ENCODE measurements around the gene ABL1. TPM values are rescaled to one million over a fixed set of nuclear protein-coding genes. Genes with fewer than 3 reads are reported as not detected.

ABL1 gene
- total RNA-seq, 1 experiment from 2014 or later = 78.6 TPM

- peaks cover 53% of the 10 kb centered on the region for H3K36me3 ChIP-seq (ENCODE audit: insufficient read depth, low read length, poor library complexity, severe bottlenecking)
- H3K27ac ChIP-seq (ENCODE audit: low read depth, low read length, poor library complexity, severe bottlenecking) = no peak overlapping the region
- H3K27me3 ChIP-seq (replicated peaks; ENCODE audit: insufficient read depth, low read depth, low read length, poor library complexity) = no peaks in the 10 kb centered on the region
- ChIA-PET CTCF (no interaction called here), POLR2A (ENCODE audit: low non-redundant PET) (no interaction called here)
- DNase-seq (ENCODE audit: low spot score) = no peak
- peaks cover 10% of the 10 kb centered on the region for H3K4me1 ChIP-seq (ENCODE audit: insufficient read depth, low read length, poor library complexity, severe bottlenecking)
- no peak overlapping the region for H3K4me3 ChIP-seq (ENCODE audit: low read depth, low read length, poor library complexity, severe bottlenecking)
- no TSS peak for BruUV-seq (replicated peaks)
- intact Hi-C loops (cut with micrococcal nuclease; ENCODE audit: unreplicated experiment) = no loop called here
- TF ChIP-seq EZH2 (IDR thresholded peaks at IDR 0.05; ENCODE audit: borderline replicate concordance, low read depth, low read length, poor library complexity, severe bottlenecking) (no peak), CTCF (conservative IDR thresholded peaks at IDR 0.05; ENCODE audit: low read depth, low read length) (no peak)
- no peaks in the 10 kb centered on the region for H3K9me3 ChIP-seq (ENCODE audit: low read depth, low read length, poor library complexity, severe bottlenecking)
These were observed 21.4 kb downstream of the ABL1 start for GRCh38 chr9:130856474-130856873.

- no peaks in the 10 kb centered on the region for H3K27me3 ChIP-seq (replicated peaks; ENCODE audit: insufficient read depth, low read depth, low read length, poor library complexity)
- CTCF ChIA-PET = no interaction called here
- H3K4me1 ChIP-seq (ENCODE audit: insufficient read depth, low read length, poor library complexity, severe bottlenecking) = peaks cover 10% of the 10 kb centered on the region
- peaks cover 66% of the 10 kb centered on the region for H3K36me3 ChIP-seq (ENCODE audit: insufficient read depth, low read length, poor library complexity, severe bottlenecking)
- no peaks in the 10 kb centered on the region for H3K9me3 ChIP-seq (ENCODE audit: low read depth, low read length, poor library complexity, severe bottlenecking)
- H3K4me3 ChIP-seq (ENCODE audit: low read depth, low read length, poor library complexity, severe bottlenecking) = no peak overlapping the region
- BruUV-seq (replicated peaks) = no TSS peak
- no peak for DNase-seq (ENCODE audit: low spot score)
- no peak for TF ChIP-seq CTCF (conservative IDR thresholded peaks at IDR 0.05; ENCODE audit: low read depth, low read length)
- TF ChIP-seq EZH2 (IDR thresholded peaks at IDR 0.05; ENCODE audit: borderline replicate concordance, low read depth, low read length, poor library complexity, severe bottlenecking) = no peak
- intact Hi-C loops (cut with micrococcal nuclease; ENCODE audit: unreplicated experiment) = no loop called here
- no peak overlapping the region for H3K27ac ChIP-seq (ENCODE audit: low read depth, low read length, poor library complexity, severe bottlenecking)
- POLR2A ChIA-PET (ENCODE audit: low non-redundant PET) = no interaction called here
These were observed 23.0 kb downstream of the ABL1 start for GRCh38 chr9:130857864-130858738.

DNA sequence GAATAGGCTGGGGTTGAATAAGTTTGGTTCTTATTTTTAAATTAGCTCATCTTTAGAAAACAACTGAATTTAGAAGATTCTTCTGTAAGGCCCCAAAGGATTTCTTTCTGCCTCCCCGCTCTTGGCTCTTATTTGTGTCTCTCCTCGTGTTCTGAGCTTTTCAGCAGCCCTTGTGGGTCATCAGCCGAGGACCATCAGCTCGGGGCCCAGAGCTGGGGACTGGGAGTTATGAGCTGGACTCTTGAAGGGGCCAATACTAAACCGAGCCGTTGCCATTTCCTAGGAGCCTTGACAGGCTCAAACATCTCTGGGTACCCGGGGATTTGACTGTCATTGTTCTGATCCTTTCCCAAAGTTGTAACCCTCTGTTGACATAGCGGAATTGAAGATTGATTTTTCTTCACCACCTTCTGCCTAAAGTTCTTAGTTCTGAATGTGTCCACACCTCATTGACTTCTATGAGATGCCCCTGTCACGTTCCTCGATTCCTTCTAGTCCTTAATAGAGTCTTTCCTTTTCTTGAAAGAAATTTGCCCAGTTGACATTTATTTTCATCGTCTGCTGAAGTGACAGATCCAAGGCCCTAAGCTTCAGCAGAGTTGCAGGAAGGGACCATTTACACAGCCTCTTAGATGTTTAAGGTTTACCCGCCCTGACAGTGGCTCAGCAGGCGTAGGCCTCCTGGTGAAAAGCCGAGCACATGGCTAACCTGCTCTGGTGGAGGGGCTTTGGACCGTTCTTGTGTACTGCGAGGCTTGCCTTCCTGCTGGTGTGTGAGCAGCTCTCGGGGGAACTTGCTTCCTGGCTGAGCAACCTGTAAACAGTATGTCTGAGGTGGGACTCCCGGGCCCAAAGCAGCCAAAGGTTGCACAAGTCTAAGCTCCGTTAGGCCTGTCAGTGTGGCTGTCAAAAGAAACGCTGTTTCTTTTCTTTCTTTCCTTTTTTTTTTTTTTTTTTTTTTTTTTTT, 24.0 kb downstream of the ABL1 start:
- H3K4me1 ChIP-seq (ENCODE audit: insufficient read depth, low read length, poor library complexity, severe bottlenecking) = peaks cover 10% of the 10 kb centered on the region
- no TSS peak for BruUV-seq (replicated peaks)
- intact Hi-C loops (cut with micrococcal nuclease; ENCODE audit: unreplicated experiment) = no loop called here
- ChIA-PET POLR2A (ENCODE audit: low non-redundant PET) (no interaction called here), CTCF (no interaction called here)
- no peak for DNase-seq (ENCODE audit: low spot score)
- H3K27me3 ChIP-seq (replicated peaks; ENCODE audit: insufficient read depth, low read depth, low read length, poor library complexity) = no peaks in the 10 kb centered on the region
- no peak for TF ChIP-seq EZH2 (IDR thresholded peaks at IDR 0.05; ENCODE audit: borderline replicate concordance, low read depth, low read length, poor library complexity, severe bottlenecking)
- no peak for TF ChIP-seq CTCF (conservative IDR thresholded peaks at IDR 0.05; ENCODE audit: low read depth, low read length)
- H3K36me3 ChIP-seq (ENCODE audit: insufficient read depth, low read length, poor library complexity, severe bottlenecking) = peaks cover 70% of the 10 kb centered on the region
- no peaks in the 10 kb centered on the region for H3K9me3 ChIP-seq (ENCODE audit: low read depth, low read length, poor library complexity, severe bottlenecking)
- peak overlapping the region; percentile 46 for H3K27ac ChIP-seq (ENCODE audit: low read depth, low read length, poor library complexity, severe bottlenecking)
- H3K4me3 ChIP-seq (ENCODE audit: low read depth, low read length, poor library complexity, severe bottlenecking) = no peak overlapping the region

Data from A673 (cell line).